ENCODE measurements around the gene CWC27. TPM values are rescaled to one million over a fixed set of nuclear protein-coding genes. Genes with fewer than 3 reads are reported as not detected.

The CWC27 gene
- total RNA-seq, 1 experiment from 2014 or later = 42.7 TPM

DNA sequence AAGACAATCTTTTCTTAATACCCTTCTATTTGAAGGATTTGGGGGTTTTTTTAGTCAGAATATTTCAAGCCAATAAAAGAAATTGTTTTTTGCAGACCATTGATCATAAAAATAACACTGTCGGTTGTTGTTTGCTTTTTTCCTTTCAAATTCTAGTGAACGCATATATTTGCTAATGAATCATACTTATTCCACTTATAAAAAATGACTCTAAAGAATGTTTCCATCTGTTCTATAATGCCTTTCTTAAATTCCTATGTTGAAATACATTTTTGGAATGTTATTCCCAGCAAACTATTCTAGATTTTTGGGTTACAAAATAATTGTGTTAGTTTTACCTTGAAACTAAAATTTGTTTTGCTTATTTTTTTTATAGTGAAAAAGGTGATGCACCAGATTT is 32.2 kb downstream of the CWC27 start:
- no peaks in the 10 kb centered on the region for H3K27me3 Mint-ChIP-seq (ENCODE audit: low read depth)
- H3K27ac Mint-ChIP-seq = no peak overlapping the region
- ATAC-seq (no peak), DNase-seq (ENCODE audit: low spot score) (no peak)
- peaks cover 10% of the 10 kb centered on the region for H3K36me3 Mint-ChIP-seq
- ChIA-PET POLR2A (no interaction called here), CTCF (no interaction called here)
- H3K4me3 Mint-ChIP-seq = no peak overlapping the region
- H3K9me3 Mint-ChIP-seq = 0 out of 2 replicates have a peak, but pooled peaks cover 3% of the 10 kb centered on the region
- TF ChIP-seq, protein P1, sequence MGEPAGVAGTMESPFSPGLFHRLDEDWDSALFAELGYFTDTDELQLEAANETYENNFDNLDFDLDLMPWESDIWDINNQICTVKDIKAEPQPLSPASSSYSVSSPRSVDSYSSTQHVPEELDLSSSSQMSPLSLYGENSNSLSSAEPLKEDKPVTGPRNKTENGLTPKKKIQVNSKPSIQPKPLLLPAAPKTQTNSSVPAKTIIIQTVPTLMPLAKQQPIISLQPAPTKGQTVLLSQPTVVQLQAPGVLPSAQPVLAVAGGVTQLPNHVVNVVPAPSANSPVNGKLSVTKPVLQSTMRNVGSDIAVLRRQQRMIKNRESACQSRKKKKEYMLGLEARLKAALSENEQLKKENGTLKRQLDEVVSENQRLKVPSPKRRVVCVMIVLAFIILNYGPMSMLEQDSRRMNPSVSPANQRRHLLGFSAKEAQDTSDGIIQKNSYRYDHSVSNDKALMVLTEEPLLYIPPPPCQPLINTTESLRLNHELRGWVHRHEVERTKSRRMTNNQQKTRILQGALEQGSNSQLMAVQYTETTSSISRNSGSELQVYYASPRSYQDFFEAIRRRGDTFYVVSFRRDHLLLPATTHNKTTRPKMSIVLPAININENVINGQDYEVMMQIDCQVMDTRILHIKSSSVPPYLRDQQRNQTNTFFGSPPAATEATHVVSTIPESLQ (CRISPR knock-in tag; IDR thresholded peaks at IDR 0.05) = no peak
- TF ChIP-seq CREM (CRISPR knock-in tag; IDR thresholded peaks at IDR 0.05) (no peak), NR3C1 (CRISPR knock-in tag; conservative IDR thresholded peaks at IDR 0.05; ENCODE audit: low read depth) (no peak), E2F4 (CRISPR knock-in tag; IDR thresholded peaks at IDR 0.05; ENCODE audit: borderline replicate concordance, low read depth) (no peak)
- peaks cover 7% of the 10 kb centered on the region for H3K4me1 Mint-ChIP-seq

GRCh38 chr5:64806537-64806936 is 37.8 kb downstream of the CWC27 start:
- H3K4me1 Mint-ChIP-seq = no peaks in the 10 kb centered on the region
- no peak overlapping the region for H3K4me3 Mint-ChIP-seq
- ChIA-PET POLR2A (no interaction called here), CTCF (no interaction called here)
- ATAC-seq = no peak
- no peak for DNase-seq (ENCODE audit: low spot score)
- no peak overlapping the region; the same call in 1 of the 2 replicates for H3K27ac Mint-ChIP-seq
- H3K36me3 Mint-ChIP-seq = no peaks in the 10 kb centered on the region
- TF ChIP-seq, protein P2, sequence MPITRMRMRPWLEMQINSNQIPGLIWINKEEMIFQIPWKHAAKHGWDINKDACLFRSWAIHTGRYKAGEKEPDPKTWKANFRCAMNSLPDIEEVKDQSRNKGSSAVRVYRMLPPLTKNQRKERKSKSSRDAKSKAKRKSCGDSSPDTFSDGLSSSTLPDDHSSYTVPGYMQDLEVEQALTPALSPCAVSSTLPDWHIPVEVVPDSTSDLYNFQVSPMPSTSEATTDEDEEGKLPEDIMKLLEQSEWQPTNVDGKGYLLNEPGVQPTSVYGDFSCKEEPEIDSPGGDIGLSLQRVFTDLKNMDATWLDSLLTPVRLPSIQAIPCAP (CRISPR knock-in tag; IDR thresholded peaks at IDR 0.05) = no peak
- TF ChIP-seq TEAD4 (CRISPR knock-in tag; IDR thresholded peaks at IDR 0.05) = no peak
- no peaks in the 10 kb centered on the region for H3K9me3 Mint-ChIP-seq
- no peaks in the 10 kb centered on the region for H3K27me3 Mint-ChIP-seq (ENCODE audit: low read depth)

- no peak for DNase-seq (ENCODE audit: low spot score)
- no peak for ATAC-seq
- H3K27ac Mint-ChIP-seq = no peak overlapping the region
- TF ChIP-seq ATF2 (CRISPR knock-in tag; IDR thresholded peaks at IDR 0.05; ENCODE audit: borderline replicate concordance, low read depth) (no peak), PREB (CRISPR knock-in tag; IDR thresholded peaks at IDR 0.05; ENCODE audit: borderline replicate concordance) (no peak), MLX (CRISPR knock-in tag; IDR thresholded peaks at IDR 0.05) (no peak), ZBTB21 (CRISPR knock-in tag; IDR thresholded peaks at IDR 0.05; ENCODE audit: borderline replicate concordance) (no peak), E2F5 (CRISPR knock-in tag; IDR thresholded peaks at IDR 0.05) (no peak), TP53 (CRISPR knock-in tag; IDR thresholded peaks at IDR 0.05) (no peak), ZNF512 (CRISPR knock-in tag; IDR thresholded peaks at IDR 0.05; ENCODE audit: borderline replicate concordance) (no peak), SOX15 (CRISPR knock-in tag; IDR thresholded peaks at IDR 0.05) (no peak), PRDM15 (CRISPR knock-in tag; IDR thresholded peaks at IDR 0.05) (no peak), NR3C1 (CRISPR knock-in tag; conservative IDR thresholded peaks at IDR 0.05; ENCODE audit: low read depth) (no peak), PRRX2 (CRISPR knock-in tag; IDR thresholded peaks at IDR 0.05) (no peak)
- TF ChIP-seq, protein P3, sequence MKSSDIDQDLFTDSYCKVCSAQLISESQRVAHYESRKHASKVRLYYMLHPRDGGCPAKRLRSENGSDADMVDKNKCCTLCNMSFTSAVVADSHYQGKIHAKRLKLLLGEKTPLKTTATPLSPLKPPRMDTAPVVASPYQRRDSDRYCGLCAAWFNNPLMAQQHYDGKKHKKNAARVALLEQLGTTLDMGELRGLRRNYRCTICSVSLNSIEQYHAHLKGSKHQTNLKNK (CRISPR knock-in tag; IDR thresholded peaks at IDR 0.05) = no peak
Observed at GRCh38 chr5:64807520-64807919, 38.8 kb downstream of the CWC27 start.

More at GRCh38 chr5:64807520-64807919, 38.8 kb downstream of the CWC27 start:
- Mint-ChIP-seq H3K4me1 (no peaks in the 10 kb centered on the region), H3K27me3 (ENCODE audit: low read depth) (no peaks in the 10 kb centered on the region), H3K36me3 (no peaks in the 10 kb centered on the region), H3K4me3 (no peak overlapping the region), H3K9me3 (no peaks in the 10 kb centered on the region)
- POLR2A ChIA-PET = no interaction called here
- CTCF ChIA-PET = no interaction called here

Data from WTC11 (cell line).